Uterus (tissue), 4 donors: ENCODE data around the gene EFNA1. TPM values are rescaled to one million over a fixed set of nuclear protein-coding genes. Genes with fewer than 3 reads are reported as not detected.
"Not testable (repeated sequence)": the region's sequence is repeated elsewhere in the genome, so short reads cannot be mapped to it uniquely, and the experiment has no call there.

Source experiments
- DNase-seq, 2 donors: peaks; one replicate each; pipeline ENCODE4 v3.0.0-alpha.2; 2019 to 2020
- H3K27ac ChIP-seq, 2 donors: fragments of 200-600 bp; sonication (generic); 1 replicate in 1 of 2; 2 replicates in 1 of 2; pipeline ENCODE4 v1.5.1; 2016 to 2018
- H3K27me3 ChIP-seq, 2 donors: fragments of 200-600 bp; sonication (generic); one replicate each; pipeline ENCODE4 v1.5.1; 2018 to 2019; ENCODE audit warnings: control low read depth in 1 of 2
- H3K36me3 ChIP-seq, 2 donors: fragments of 200-600 bp; sonication (generic); one replicate each; pipeline ENCODE4 v1.5.1; 2019; ENCODE audit warnings: control low read depth in 1 of 2
- H3K4me1 ChIP-seq, 2 donors: fragments of 200-600 bp; sonication (generic); one replicate each; pipeline ENCODE4 v1.5.1; 2018 to 2019; ENCODE audit warnings: control low read depth in 1 of 2
- H3K4me3 ChIP-seq, 2 donors: fragments of 200-600 bp; sonication (generic); 1 replicate in 1 of 2; 2 replicates in 1 of 2; pipeline ENCODE4 v1.5.1; 2018 to 2019; ENCODE audit warnings: mild to moderate bottlenecking in 1 of 2
- H3K9me3 ChIP-seq, 2 donors: fragments of 200-600 bp; sonication (generic); one replicate each; pipeline ENCODE4 v1.5.1; 2019; ENCODE audit warnings: control low read depth in 1 of 2
- CTCF ChIP-seq, 4 experiments: fragments of 200-600 bp in 2 of 4; fragments of 450-650 bp in 2 of 4; sonication (generic) in 2 of 4; IDR thresholded peaks; one replicate each; pipeline ENCODE4 v1.5.1; 2016 to 2019; ENCODE audit warnings: antibody characterized with exemption in 4 of 4, mild to moderate bottlenecking in 2 of 4, moderate library complexity in 1 of 4
- POLR2A ChIP-seq, 2 donors: fragments of 450-650 bp; IDR thresholded peaks; one replicate each; pipeline ENCODE4 v1.6.1; 2016; ENCODE audit warnings: antibody characterized with exemption in 2 of 2, mild to moderate bottlenecking in 1 of 2, moderate library complexity in 1 of 2
- intact Hi-C: fragments of 100-400 bp; cut with DNase I; formaldehyde crosslinking; loops from one replicate; pipeline ENCODE4 v1.15.1; 2023; ENCODE audit warnings: low total_unique reads
- total RNA-seq, 4 donors: library from RNA; depleted of rRNA in 3 of 4; stranded (reverse); fragments of >200 nt in 3 of 4; gene quantifications; one replicate each; pipeline versions ENCODE4 v1.1.0 to v1.2.4, GENCODE V29; 2014 to 2023
- donor health status: DM: yes; HTN: yes; CAD: no.

Gene EFNA1
- total RNA-seq, 4 donors from 2014 or later = 22.3 to 58.5 (median 36.5) TPM

DNA sequence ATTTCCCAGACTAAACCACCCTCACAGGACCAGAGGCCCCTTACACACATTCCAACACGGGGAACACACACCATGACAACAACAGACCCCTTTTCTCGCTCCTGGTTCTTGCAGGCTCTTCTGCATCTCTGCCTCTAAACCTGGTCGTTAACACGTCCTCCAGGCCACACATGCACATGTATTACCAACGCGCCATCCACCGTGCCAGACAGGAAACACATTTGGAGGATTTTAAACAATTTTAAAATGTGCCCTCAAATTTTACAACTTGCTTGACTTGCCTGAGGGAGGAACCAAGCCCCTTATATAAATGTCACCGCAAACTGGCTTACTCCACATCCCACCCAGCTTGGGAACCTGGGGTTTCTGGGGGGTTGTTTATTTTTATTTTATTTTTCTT is 16.9 kb upstream of the EFNA1 start:
- no peaks in the 10 kb centered on the region for H3K36me3 ChIP-seq
- H3K4me3 ChIP-seq = no peak overlapping the region
- no peak for DNase-seq
- no peak overlapping the region for H3K27ac ChIP-seq
- intact Hi-C loops = no loop called here
- H3K27me3 ChIP-seq = no peaks in the 10 kb centered on the region
- TF ChIP-seq CTCF (IDR thresholded peaks at IDR 0.05) = no peak
- TF ChIP-seq POLR2A (IDR thresholded peaks at IDR 0.05) = no peak
- H3K4me1 ChIP-seq = no peaks in the 10 kb centered on the region
- H3K9me3 ChIP-seq = no peaks in the 10 kb centered on the region

- no peak for TF ChIP-seq POLR2A (IDR thresholded peaks at IDR 0.05)
- no peak for TF ChIP-seq CTCF (IDR thresholded peaks at IDR 0.05)
- no peaks in the 10 kb centered on the region for H3K4me1 ChIP-seq
- no peaks in the 10 kb centered on the region for H3K27me3 ChIP-seq
- no peaks in the 10 kb centered on the region for H3K36me3 ChIP-seq
- intact Hi-C loops = no loop called here
- H3K27ac ChIP-seq = no peak overlapping the region
- no peaks in the 10 kb centered on the region for H3K9me3 ChIP-seq
- no peak for DNase-seq
- no peak overlapping the region for H3K4me3 ChIP-seq
These were observed 14.2 kb upstream of the EFNA1 start for GRCh38 chr1:155113450-155113980.

DNA sequence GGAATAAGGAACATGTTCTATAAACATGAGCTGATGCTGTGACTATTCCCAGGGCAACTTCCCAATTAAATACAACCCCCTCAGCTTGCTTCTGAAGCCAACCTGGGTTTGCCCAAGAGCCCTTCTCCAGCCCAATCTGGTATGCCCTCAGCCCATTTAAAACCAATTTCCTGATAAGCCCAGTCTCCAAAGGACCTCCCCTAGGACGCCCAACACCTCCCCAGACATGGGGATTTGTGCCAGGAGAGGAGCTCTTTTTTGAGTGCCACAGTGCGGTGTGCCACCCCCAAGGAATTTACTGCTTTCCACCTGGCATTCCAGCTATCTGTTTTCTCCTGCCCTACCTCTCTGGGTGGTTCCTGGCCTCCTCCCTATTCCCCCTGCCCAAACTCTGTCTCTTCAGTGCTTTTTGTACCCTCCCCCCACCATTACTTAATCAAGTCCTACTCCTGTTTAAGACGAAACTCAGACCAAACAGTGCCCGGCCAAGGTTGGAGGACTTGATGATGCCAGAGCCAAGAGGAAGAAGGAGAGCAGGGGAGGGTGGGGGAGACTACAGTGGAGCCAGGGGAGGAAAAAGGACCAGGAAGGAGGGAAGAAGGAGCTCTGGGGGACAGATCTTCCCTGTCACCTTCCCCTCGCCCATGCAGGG is 11.4 kb upstream of the EFNA1 start:
- no peak for TF ChIP-seq CTCF (IDR thresholded peaks at IDR 0.05)
- no peak for TF ChIP-seq POLR2A (IDR thresholded peaks at IDR 0.05)
- no peaks in the 10 kb centered on the region for H3K27me3 ChIP-seq
- intact Hi-C loops = no loop called here
- H3K36me3 ChIP-seq = no peaks in the 10 kb centered on the region
- no peak for DNase-seq
- no peak overlapping the region for H3K27ac ChIP-seq
- H3K9me3 ChIP-seq = no peaks in the 10 kb centered on the region
- H3K4me1 ChIP-seq = no peaks in the 10 kb centered on the region
- H3K4me3 ChIP-seq = no peak overlapping the region

GRCh38 chr1:155117610-155118009 is 10.1 kb upstream of the EFNA1 start:
- H3K27ac ChIP-seq = no peak overlapping the region
- H3K27me3 ChIP-seq = no peaks in the 10 kb centered on the region
- H3K4me1 ChIP-seq = no peaks in the 10 kb centered on the region
- intact Hi-C loops = no loop called here
- no peak overlapping the region for H3K4me3 ChIP-seq
- H3K36me3 ChIP-seq = no peaks in the 10 kb centered on the region
- TF ChIP-seq POLR2A (IDR thresholded peaks at IDR 0.05) (no peak), CTCF (IDR thresholded peaks at IDR 0.05) (no peak)
- no peaks in the 10 kb centered on the region for H3K9me3 ChIP-seq
- no peak for DNase-seq

DNA sequence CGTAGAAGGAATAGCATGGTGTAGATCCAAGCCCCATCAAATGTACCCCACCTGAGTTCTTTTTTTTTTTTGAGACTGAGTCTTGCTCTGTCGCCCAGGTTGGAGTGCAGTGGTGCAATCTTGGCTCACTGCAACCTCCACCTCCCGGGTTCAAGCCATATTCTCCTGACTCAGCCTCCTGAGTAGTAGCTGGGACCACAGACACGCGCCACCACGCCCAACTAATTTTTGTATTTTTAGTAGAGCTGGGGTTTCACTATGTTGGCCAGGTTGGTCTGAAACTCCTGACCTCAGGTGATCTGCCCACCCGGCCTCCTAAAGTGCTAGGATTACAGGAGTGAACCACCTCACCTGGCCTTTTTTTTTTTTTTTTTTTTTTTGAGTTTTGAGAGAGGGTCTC is 9.6 kb upstream of the EFNA1 start:
- H3K4me3 ChIP-seq, H3K9me3 ChIP-seq, intact Hi-C loops, H3K27ac ChIP-seq, H3K4me1 ChIP-seq, DNase-seq, H3K27me3 ChIP-seq, H3K36me3 ChIP-seq: not testable (repeated sequence)
